ENCODE results near the gene CD93. TPM values are rescaled to one million over a fixed set of nuclear protein-coding genes. Genes with fewer than 3 reads are reported as not detected.

CD93 gene
- total and polyA plus RNA-seq, 2 of the 8 experiments (the other 6 are each of a cell fraction or from before 2014, with no cell fraction given) = under 0.01 to 0.07 TPM

DNA sequence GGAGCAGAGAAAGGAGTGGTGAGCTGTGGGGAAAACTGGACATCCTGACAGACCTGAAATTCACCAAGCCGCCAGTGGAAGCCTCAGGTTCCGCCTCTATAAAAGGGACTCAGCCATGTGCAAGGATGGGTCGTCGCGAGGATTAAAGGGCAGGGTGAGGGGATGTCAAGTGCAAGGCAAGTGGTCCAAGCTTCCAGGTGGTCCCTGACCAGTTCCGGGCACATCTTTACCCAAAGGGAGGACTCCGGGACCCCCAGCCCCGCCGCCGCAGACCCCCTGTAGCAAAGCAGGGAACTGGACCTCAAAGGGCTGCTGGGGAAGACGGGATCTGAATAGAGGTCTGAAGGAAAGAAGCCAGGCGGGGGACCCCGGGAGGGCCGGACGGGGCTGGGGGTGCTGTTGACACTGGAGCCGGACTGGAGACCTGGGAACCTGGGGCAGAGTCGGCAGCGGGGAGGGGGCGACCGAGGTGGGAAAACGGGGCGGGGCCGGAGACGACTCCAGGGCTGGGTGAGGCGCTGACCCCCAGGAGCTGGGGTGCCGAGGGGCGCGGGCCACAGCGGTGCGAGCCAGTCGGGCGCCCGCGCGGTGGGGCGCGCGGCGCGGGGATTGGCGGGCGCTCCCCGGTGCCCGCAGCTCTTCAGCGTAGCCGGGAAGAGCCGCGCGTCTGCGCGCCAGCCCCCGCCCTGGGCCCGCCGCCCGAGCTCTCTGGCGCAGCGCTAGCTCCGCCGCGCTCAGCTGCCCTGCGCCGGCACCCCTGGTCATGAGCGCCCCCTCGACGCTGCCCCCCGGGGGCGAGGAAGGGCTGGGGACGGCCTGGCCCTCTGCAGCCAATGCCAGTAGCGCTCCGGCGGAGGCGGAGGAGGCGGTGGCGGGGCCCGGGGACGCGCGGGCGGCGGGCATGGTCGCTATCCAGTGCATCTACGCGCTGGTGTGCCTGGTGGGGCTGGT, 51.1 kb downstream of the CD93 start, which contains the start of gene SSTR4 (continued):
- TF ChIP-seq, protein P1, sequence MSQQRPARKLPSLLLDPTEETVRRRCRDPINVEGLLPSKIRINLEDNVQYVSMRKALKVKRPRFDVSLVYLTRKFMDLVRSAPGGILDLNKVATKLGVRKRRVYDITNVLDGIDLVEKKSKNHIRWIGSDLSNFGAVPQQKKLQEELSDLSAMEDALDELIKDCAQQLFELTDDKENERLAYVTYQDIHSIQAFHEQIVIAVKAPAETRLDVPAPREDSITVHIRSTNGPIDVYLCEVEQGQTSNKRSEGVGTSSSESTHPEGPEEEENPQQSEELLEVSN (IDR thresholded peaks at IDR 0.05) = no peak
- TF ChIP-seq RBBP5 (IDR thresholded peaks at IDR 0.05; ENCODE audit: borderline replicate concordance, low read depth, low read length) = no peak
- TF ChIP-seq JUND (IDR thresholded peaks at IDR 0.05; ENCODE audit: low read length) = no peak
- peak; percentile 53 for TF ChIP-seq SUZ12 (IDR thresholded peaks at IDR 0.05; ENCODE audit: low read length)
- peak; percentile 82 for TF ChIP-seq KDM4A (IDR thresholded peaks at IDR 0.05; ENCODE audit: low read depth, low read length, severe bottlenecking)
- peak; percentile 57 for TF ChIP-seq EZH2 (IDR thresholded peaks at IDR 0.05; ENCODE audit: low read depth, low read length, severe bottlenecking)
- TF ChIP-seq, protein P2, sequence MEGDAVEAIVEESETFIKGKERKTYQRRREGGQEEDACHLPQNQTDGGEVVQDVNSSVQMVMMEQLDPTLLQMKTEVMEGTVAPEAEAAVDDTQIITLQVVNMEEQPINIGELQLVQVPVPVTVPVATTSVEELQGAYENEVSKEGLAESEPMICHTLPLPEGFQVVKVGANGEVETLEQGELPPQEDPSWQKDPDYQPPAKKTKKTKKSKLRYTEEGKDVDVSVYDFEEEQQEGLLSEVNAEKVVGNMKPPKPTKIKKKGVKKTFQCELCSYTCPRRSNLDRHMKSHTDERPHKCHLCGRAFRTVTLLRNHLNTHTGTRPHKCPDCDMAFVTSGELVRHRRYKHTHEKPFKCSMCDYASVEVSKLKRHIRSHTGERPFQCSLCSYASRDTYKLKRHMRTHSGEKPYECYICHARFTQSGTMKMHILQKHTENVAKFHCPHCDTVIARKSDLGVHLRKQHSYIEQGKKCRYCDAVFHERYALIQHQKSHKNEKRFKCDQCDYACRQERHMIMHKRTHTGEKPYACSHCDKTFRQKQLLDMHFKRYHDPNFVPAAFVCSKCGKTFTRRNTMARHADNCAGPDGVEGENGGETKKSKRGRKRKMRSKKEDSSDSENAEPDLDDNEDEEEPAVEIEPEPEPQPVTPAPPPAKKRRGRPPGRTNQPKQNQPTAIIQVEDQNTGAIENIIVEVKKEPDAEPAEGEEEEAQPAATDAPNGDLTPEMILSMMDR (IDR thresholded peaks at IDR 0.05; ENCODE audit: control extremely low read depth in 1 of 3, insufficient read depth in 1 of 3, low read depth in 1 of 3, low read length in 3 of 3) = no peak

Data from H1 (cell line).